Measurements from ENCODE around the gene C1QTNF4.

The C1QTNF4 gene

GRCh38 chr11:47541070-47541469, 53.1 kb downstream of the C1QTNF4 start:
- TF ChIP-seq, protein P1, sequence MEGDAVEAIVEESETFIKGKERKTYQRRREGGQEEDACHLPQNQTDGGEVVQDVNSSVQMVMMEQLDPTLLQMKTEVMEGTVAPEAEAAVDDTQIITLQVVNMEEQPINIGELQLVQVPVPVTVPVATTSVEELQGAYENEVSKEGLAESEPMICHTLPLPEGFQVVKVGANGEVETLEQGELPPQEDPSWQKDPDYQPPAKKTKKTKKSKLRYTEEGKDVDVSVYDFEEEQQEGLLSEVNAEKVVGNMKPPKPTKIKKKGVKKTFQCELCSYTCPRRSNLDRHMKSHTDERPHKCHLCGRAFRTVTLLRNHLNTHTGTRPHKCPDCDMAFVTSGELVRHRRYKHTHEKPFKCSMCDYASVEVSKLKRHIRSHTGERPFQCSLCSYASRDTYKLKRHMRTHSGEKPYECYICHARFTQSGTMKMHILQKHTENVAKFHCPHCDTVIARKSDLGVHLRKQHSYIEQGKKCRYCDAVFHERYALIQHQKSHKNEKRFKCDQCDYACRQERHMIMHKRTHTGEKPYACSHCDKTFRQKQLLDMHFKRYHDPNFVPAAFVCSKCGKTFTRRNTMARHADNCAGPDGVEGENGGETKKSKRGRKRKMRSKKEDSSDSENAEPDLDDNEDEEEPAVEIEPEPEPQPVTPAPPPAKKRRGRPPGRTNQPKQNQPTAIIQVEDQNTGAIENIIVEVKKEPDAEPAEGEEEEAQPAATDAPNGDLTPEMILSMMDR (IDR thresholded peaks at IDR 0.05; ENCODE audit: low read length, missing control alignments), result no peak
- H3K4me3 ChIP-seq (replicated peaks; ENCODE audit: low read depth, low read length), result no peak overlapping the region
- no peak for DNase-seq (ENCODE audit: low read depth)

DNA sequence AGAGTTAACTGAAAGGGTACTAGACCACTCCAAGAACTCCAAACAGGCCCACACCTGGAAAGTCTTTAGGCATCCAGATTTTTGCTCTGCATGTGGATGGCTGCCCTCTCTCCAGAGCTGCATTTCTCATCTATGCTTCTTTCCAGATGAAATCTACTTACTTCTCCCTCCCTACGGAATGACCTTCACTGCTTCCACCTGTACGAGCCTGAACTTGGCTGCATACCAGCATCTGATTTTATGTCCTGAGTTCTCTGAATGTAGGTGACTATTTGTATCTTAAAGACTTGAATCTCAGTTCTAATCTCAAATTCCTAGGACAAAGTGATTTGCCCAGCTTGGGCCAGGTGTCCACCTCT, 54.6 kb downstream of the C1QTNF4 start:
- H3K4me3 ChIP-seq (replicated peaks; ENCODE audit: low read depth, low read length), result no peak overlapping the region
- no peak for DNase-seq (ENCODE audit: low read depth)
- TF ChIP-seq, protein P1 (IDR thresholded peaks at IDR 0.05; ENCODE audit: low read length, missing control alignments), result no peak

Data from fibroblast of pulmonary artery (primary cell).